ENCODE measurements around the gene COL21A1. TPM values are rescaled to one million over a fixed set of nuclear protein-coding genes. Genes with fewer than 3 reads are reported as not detected.

COL21A1 gene
- total RNA-seq, 1 donor from 2014 or later, result not detected

DNA sequence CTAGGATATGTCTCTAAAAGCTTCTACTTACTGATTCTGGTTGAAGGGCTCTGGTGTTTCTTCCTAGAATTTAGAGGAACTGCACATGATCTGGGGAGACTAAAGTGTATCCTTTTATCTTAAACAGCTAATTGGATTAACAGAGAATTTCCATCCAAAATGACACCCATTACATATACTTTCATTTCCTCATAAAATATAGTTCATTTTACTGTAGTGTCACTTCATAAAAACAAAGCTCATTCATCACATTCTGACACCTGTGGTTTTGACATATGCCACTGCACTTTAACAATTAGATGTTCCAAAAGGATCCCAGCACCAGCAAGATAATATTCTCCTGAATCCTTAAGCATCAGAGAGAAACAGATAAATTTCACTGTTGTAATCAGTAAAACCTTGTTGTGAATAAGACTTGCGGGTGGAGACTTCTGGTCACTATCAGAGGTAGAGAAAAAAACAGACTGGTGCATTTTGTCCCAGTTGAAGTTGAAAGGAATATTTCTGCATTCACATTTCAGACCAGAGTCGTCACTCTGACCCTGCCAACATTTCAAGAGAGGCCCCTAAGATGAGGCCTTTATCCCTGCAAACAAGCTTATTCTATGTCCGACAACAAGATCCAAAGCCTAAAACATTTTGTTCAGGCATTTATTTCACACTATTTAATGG lies 196.7 kb downstream of the COL21A1 start:
- no peaks in the 10 kb centered on the region for H3K27me3 Mint-ChIP-seq
- no peaks in the 10 kb centered on the region for H3K4me1 Mint-ChIP-seq
- no peak for ATAC-seq (ENCODE audit: low read depth)
- POLR2A ChIA-PET, result no interaction called here
- CTCF ChIA-PET, result no interaction called here
- intact Hi-C loops (cut with micrococcal nuclease), result no loop called here
- TF ChIP-seq, protein P1, sequence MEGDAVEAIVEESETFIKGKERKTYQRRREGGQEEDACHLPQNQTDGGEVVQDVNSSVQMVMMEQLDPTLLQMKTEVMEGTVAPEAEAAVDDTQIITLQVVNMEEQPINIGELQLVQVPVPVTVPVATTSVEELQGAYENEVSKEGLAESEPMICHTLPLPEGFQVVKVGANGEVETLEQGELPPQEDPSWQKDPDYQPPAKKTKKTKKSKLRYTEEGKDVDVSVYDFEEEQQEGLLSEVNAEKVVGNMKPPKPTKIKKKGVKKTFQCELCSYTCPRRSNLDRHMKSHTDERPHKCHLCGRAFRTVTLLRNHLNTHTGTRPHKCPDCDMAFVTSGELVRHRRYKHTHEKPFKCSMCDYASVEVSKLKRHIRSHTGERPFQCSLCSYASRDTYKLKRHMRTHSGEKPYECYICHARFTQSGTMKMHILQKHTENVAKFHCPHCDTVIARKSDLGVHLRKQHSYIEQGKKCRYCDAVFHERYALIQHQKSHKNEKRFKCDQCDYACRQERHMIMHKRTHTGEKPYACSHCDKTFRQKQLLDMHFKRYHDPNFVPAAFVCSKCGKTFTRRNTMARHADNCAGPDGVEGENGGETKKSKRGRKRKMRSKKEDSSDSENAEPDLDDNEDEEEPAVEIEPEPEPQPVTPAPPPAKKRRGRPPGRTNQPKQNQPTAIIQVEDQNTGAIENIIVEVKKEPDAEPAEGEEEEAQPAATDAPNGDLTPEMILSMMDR (IDR thresholded peaks at IDR 0.05), result no peak
- H3K9me3 Mint-ChIP-seq, result no peaks in the 10 kb centered on the region
- H3K27ac Mint-ChIP-seq, result no peak overlapping the region
- H3K36me3 Mint-ChIP-seq (ENCODE audit: low read depth), result no peaks in the 10 kb centered on the region
- H3K4me3 Mint-ChIP-seq, result no peak overlapping the region
- DNase-seq, result no peak

DNA sequence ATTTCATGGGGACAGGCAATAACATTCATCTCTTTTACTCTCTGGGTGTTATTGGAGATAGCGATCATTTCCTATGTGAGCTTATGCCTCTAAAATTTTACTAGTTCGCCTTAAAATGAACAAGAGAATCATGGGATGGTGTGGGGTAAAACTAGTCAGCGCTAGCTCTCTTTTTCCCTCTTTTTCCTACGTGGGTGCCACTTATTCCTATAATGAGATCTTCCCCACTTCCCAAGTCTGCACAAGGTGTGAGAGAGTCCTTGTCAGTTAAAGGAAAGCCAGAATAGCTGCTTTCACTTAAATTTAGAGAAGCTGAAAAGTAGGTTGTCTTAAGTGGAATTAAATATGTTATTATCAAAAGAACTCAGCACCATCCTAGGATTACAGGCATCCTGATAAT lies 198.8 kb downstream of the COL21A1 start:
- intact Hi-C loops (cut with micrococcal nuclease), result no loop called here
- Mint-ChIP-seq H3K36me3 (ENCODE audit: low read depth) (no peaks in the 10 kb centered on the region), H3K4me1 (no peaks in the 10 kb centered on the region), H3K4me3 (no peak overlapping the region), H3K27me3 (no peaks in the 10 kb centered on the region), H3K27ac (no peak overlapping the region), H3K9me3 (no peaks in the 10 kb centered on the region)
- ATAC-seq (ENCODE audit: low read depth) (no peak), DNase-seq (no peak)
- CTCF ChIA-PET, result no interaction called here
- TF ChIP-seq, protein P1 (IDR thresholded peaks at IDR 0.05), result no peak
- POLR2A ChIA-PET, result no interaction called here

- Mint-ChIP-seq H3K36me3 (ENCODE audit: low read depth) (no peaks in the 10 kb centered on the region), H3K4me3 (no peak overlapping the region), H3K9me3 (no peaks in the 10 kb centered on the region), H3K4me1 (no peaks in the 10 kb centered on the region), H3K27me3 (no peaks in the 10 kb centered on the region), H3K27ac (no peak overlapping the region)
- TF ChIP-seq, protein P1 (IDR thresholded peaks at IDR 0.05), result no peak
- ChIA-PET POLR2A (no interaction called here), CTCF (no interaction called here)
- DNase-seq, result no peak
- ATAC-seq (ENCODE audit: low read depth), result no peak
- intact Hi-C loops (cut with micrococcal nuclease), result no loop called here
Measured at GRCh38 chr6:56047931-56048540, 199.3 kb downstream of the COL21A1 start.

- no peak overlapping the region for H3K27ac Mint-ChIP-seq
- H3K4me1 Mint-ChIP-seq, result no peaks in the 10 kb centered on the region
- TF ChIP-seq, protein P1 (IDR thresholded peaks at IDR 0.05), result no peak
- H3K9me3 Mint-ChIP-seq, result no peaks in the 10 kb centered on the region
- ChIA-PET CTCF (no interaction called here), POLR2A (no interaction called here)
- intact Hi-C loops (cut with micrococcal nuclease), result no loop called here
- ATAC-seq (ENCODE audit: low read depth), result no peak
- no peaks in the 10 kb centered on the region for H3K36me3 Mint-ChIP-seq (ENCODE audit: low read depth)
- no peak for DNase-seq
- H3K27me3 Mint-ChIP-seq, result no peaks in the 10 kb centered on the region
- no peak overlapping the region for H3K4me3 Mint-ChIP-seq
Measured at GRCh38 chr6:56046576-56046975, 200.8 kb downstream of the COL21A1 start.

DNA sequence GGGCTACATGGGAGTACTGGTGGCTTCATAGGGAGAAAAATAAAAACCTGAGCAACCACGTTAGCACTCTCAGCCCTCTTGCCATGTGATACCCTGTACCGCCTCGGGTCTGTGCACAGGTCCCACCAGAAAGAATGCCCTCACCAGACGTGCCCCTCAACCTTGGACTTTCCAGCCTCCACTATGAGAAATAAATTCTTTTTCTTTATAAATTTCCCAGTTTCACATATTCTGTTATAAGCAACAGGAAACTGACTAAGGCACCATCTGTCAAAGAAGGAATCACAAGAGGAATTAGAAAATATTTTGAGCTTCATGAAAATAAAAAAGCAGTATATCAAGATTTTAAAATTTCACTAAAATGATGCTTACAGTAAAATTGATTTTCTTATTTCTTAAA lies 203.6 kb downstream of the COL21A1 start:
- intact Hi-C loops (cut with micrococcal nuclease), result no loop called here
- no peak overlapping the region for H3K4me3 Mint-ChIP-seq
- no peak overlapping the region for H3K27ac Mint-ChIP-seq
- CTCF ChIA-PET, result no interaction called here
- ATAC-seq (ENCODE audit: low read depth), result no peak
- no peaks in the 10 kb centered on the region for H3K9me3 Mint-ChIP-seq
- no peaks in the 10 kb centered on the region for H3K36me3 Mint-ChIP-seq (ENCODE audit: low read depth)
- no peak for DNase-seq
- no peaks in the 10 kb centered on the region for H3K4me1 Mint-ChIP-seq
- POLR2A ChIA-PET, result no interaction called here
- H3K27me3 Mint-ChIP-seq, result no peaks in the 10 kb centered on the region
- TF ChIP-seq, protein P1 (IDR thresholded peaks at IDR 0.05), result no peak
